ENCODE results near the gene RIN3. TPM values are rescaled to one million over a fixed set of nuclear protein-coding genes. Genes with fewer than 3 reads are reported as not detected.

The RIN3 gene
- total RNA-seq, 1 donor = 7.2 TPM

DNA sequence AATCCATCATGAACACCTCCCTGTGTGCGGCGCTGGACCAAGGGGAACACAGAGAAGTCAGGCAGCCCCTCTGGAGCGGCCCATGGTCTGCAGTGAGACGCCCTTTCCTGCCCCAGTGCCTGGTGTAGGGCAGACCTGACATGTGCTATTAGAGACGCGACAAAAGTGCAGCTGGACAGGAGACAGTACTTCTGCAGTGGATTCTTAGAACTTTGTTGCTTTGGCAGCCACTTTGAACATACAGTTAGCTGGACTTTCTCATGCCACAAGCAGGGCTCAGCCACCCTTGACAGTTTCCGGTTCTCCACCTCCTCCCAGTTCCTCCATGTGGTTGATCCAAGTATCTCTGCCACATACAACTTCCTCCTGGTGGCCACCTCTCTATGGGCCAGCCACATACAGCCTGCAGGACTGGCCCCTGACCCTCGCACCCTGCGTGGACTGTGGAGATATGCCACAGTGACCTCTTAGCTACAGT is 188.9 kb downstream of the RIN3 start:
- TF ChIP-seq, protein P1, sequence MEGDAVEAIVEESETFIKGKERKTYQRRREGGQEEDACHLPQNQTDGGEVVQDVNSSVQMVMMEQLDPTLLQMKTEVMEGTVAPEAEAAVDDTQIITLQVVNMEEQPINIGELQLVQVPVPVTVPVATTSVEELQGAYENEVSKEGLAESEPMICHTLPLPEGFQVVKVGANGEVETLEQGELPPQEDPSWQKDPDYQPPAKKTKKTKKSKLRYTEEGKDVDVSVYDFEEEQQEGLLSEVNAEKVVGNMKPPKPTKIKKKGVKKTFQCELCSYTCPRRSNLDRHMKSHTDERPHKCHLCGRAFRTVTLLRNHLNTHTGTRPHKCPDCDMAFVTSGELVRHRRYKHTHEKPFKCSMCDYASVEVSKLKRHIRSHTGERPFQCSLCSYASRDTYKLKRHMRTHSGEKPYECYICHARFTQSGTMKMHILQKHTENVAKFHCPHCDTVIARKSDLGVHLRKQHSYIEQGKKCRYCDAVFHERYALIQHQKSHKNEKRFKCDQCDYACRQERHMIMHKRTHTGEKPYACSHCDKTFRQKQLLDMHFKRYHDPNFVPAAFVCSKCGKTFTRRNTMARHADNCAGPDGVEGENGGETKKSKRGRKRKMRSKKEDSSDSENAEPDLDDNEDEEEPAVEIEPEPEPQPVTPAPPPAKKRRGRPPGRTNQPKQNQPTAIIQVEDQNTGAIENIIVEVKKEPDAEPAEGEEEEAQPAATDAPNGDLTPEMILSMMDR (IDR thresholded peaks at IDR 0.05; ENCODE audit: insufficient read depth, low read length) = no peak
- H3K4me3 ChIP-seq (ENCODE audit: low read depth, low read length) = no peak overlapping the region
- no peak for DNase-seq (ENCODE audit: low read depth)

DNA sequence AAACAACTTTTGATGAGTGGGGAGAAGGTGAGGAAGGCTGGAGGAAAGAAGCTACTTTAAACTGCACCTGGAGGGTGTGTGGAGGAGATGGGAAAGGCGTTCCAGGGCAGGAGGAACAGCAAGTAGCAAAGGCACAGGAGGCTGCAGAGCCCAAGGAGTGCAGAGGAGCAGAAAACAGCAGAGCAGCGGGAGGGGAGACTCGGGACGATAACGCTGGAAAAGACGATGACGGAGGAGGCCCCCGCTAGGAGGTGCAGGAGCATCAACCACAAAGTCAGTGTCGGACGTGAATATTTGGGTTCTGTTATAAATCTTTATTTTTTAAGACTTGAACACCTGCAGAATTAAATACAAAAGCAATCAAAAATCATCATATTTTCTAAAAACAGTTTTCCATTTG is 189.9 kb downstream of the RIN3 start:
- TF ChIP-seq, protein P1 (IDR thresholded peaks at IDR 0.05; ENCODE audit: insufficient read depth, low read length) = no peak
- H3K4me3 ChIP-seq (ENCODE audit: low read depth, low read length) = no peak overlapping the region
- DNase-seq (ENCODE audit: low read depth) = no peak

DNA sequence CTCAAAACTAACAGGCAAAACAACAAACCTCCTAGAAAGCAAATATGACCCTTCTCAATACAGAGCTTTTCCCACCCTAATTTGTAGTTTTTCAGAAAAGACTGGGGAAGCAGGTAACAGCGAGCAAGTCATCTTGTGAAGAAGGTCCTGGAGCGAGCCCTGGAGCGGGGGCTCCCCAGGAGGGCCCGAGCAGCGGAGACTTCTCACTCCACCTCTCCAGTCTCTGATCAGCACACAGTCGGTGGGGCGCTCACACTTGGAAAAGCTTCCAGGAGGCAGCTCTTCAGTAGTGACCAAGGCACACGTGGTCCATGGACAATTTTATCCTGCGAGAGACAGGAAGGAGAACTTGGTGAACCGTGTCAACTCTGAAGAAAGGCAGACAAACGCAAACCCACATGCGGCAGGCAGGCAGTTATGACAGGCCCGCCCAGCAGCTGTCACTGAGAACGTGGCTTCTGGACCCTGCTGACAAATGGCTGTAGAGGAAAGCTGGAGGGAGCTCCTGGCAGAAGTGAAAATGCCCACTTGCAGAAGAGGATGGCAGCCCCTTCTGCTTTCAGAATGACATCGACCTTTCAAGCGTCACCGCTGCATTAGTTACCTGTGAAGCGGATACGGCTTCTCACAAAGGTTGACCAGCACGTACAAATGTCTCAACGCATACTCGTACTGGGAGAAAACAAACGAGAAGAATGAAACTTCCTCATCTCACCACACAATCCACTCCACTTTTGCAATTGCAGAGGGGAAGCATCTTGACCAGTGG is 190.6 kb downstream of the RIN3 start:
- no peak overlapping the region for H3K4me3 ChIP-seq (ENCODE audit: low read depth, low read length)
- TF ChIP-seq, protein P1 (IDR thresholded peaks at IDR 0.05; ENCODE audit: insufficient read depth, low read length) = no peak
- DNase-seq (ENCODE audit: low read depth) = no peak

DNA sequence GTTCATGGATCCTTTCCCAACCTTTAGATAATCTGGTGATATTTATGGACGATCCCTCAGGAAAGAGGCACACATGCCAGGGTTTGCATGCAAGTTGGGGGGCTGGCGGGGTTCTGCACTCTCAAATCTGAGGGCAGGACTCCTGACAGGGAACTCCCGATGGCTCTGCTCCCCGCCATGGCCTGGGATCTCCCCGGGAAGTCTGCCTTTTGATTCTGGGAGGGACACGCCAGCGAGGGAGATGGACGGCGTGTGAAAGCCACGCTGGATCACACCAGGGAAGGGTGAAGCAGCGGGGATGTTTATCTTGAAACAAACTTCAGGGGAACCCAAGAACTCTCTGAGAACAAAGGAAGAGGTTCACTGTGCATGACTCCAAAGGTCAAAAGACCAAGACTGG is 191.2 kb downstream of the RIN3 start:
- no peak for DNase-seq (ENCODE audit: low read depth)
- TF ChIP-seq, protein P1 (IDR thresholded peaks at IDR 0.05; ENCODE audit: insufficient read depth, low read length) = no peak
- H3K4me3 ChIP-seq (ENCODE audit: low read depth, low read length) = no peak overlapping the region

DNA sequence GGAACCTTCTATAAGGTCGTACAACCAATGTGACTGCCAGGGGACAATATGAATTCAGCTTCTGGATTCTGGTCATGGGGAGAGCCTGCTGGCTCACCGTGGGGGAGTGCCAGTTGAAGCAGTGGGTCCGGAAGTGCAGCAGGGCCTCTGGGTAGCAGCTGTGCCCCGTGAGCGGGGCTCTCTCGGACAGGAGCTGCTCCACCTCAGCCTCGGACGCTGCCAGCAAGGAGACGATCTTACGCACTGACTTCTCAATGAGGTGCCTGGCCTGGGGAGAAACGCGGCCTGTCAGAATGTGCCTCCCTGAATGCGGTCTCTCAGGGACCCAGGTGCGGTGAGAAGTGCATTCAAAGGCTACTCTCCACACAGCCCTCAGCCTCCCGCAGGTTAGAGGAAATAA is 192.8 kb downstream of the RIN3 start:
- TF ChIP-seq, protein P1 (IDR thresholded peaks at IDR 0.05; ENCODE audit: insufficient read depth, low read length) = no peak
- no peak for DNase-seq (ENCODE audit: low read depth)
- H3K4me3 ChIP-seq (ENCODE audit: low read depth, low read length) = no peak overlapping the region

DNA sequence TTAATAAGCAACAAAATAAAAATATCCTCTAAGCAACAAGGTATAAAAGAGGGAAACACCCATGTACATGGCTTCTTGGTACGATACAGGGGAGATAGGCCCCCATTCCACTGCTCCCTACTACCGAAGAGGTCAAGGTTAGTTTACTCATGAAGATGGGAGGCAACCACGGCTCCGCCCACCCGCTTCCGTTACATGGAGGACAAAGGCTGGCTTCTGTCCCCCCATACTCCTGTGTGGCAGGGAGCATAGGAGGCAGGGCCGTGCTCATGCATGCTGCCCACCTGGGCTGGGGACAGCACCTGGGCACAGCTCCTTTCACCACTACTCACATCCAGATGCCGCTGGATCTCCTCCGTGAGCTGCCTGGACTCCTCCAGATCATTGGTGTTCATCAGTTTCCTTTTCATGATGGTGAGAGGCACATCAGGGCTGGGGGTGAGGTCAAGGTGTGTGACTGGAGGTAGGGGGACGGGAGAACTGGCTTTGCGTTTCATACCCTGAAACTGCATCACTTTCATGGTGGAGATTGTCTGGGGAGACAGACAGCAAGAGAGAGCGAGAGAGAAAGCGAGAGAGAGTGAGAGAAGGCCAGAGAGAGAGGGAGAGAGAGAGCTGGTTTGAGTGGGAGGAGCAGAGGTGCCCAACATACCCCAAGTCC is 195.9 kb downstream of the RIN3 start:
- DNase-seq (ENCODE audit: low read depth) = no peak
- no peak overlapping the region for H3K4me3 ChIP-seq (ENCODE audit: low read depth, low read length)
- TF ChIP-seq, protein P1 (IDR thresholded peaks at IDR 0.05; ENCODE audit: insufficient read depth, low read length) = no peak
